Daoy (cell line): ENCODE results near the gene RND3. TPM values are rescaled to one million over a fixed set of nuclear protein-coding genes. Genes with fewer than 3 reads are reported as not detected.

Experiments used
- DNase-seq: peaks from one replicate; pipeline ENCODE4 v3.0.0-alpha.2; 2015; ENCODE audit warnings: low read depth
- total RNA-seq: library from RNA; depleted of rRNA; stranded (reverse); fragments of >200 nt; shearing (Covaris generic); gene quantifications from 2 replicates; pipeline ENCODE4 v1.2.3, GENCODE V29; 2014

Gene RND3
- total RNA-seq, 1 experiment from 2014 or later = 75.7 TPM

DNA sequence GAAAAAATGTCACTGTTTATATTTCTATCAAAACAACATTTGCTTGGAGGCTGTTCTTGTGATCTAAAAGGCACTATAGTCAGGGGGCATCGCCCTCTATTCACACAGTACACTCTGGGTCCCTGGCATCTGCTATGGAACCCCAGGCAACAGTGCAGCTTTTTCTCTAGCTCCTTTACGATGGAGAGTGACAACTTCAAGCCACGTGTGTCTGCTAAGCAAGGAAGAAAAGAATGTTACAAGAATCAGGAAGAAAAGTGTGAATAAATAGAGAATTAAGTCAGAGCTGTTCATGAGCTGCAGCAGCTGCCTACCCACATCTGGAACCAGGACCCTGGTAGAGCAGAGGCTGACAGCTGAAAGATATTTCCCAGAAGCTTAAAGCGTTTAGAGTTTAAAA is 11.2 kb downstream of the RND3 start:
- DNase-seq = no peak

DNA sequence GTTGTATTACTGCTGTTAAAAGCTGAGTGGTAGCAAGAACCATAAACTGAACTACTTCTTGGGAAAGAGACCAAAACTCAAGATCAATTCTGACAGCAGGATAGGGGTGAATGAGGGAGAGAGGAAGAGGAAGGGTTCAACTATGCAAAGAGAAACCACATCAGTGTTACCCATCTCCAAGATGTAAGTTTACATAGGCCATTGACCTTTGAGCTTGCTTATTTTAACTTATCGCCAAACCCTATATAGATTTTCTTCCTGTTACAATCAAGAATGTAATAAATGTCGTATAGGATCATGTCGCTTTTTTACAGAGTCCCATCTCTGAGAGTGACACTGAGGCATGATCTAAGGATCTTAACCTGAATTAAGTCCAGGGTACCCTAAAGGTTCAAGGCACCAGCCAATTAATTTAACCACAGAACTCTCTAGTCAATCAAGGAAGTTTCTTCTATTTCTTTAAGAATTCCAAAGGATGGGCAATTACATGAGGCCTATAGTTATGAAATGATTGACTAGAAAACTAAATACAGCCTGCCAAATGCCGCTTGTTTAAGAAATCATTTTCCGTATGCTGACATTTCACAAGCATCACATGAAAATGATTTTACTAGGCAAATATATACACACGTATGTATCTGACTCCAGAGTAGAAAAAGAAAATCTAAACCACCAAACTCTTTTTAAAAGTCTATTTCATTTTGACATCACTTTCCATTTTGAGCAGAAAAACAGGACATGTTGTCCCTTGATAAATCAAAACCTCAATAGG is 11.8 kb downstream of the RND3 start:
- DNase-seq = no peak

DNA sequence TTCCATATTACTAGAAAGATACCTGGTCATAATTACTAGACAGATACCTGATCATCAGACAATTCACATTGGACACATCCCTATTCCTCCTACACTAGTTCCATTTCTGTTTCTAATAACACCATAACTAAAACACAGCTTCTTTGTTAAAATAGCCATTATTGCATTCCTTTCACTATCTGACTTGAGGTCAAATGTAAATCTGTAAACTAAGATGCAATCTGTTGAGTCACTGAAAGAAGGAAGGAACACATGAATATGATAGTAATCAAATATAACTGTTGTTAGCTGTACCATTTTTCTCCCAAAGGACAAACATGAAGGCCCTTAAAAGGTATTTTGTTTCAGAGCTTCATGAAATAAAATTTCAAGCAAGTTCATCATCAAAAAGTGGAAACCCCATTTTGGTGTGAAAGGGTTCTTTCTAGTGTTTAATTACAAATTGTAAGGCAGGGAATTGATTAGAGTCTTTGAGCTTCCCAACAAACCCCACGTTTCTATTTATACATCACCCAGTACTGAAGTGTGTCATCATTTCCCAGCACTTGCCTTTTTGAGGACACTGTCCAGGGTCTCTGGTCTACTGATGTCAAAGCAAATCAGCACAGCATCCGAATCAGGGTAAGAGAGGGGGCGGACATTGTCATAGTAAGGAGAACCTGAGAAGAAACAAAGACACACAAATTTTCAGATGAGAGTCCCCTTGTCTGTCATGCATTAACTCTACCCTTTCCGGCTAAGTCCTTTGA is 13.0 kb downstream of the RND3 start:
- DNase-seq = no peak

DNA sequence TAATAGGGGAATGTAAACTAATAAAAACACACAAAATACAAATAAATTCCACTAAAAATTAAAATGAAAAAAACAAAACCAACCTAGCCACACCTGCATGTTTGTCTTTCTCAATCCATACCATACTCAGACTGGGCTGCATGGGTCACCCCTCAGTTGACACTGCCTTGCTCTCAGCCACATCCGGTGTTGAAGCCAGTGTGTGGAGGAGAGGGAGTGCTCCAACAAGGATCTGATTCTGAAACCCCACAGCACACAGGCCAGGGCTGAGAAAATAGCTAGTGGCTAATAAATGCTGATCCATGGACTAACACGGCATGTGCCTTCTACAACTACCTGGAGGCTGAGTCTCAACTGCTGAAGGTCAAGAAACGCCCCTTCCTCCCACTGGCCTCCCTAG is 13.7 kb downstream of the RND3 start:
- DNase-seq = no peak

DNA sequence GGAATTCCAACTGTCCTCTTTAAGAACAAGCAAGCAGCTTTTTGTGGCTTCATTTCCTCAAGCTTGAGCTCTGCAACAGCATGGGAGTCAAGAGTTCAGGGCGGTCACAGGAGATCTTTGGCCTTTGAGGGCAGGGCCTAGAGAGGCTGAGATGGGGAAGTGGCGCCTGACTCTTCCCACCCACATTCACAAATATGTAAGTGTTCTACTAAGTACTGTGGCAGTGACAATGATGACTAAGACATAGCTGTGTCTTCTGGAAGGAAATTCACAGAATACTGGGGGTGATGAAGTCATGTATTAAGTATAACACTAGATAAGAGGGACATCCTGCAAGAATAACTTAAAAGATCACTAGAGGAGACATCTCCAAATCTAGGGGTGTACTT is 15.0 kb downstream of the RND3 start:
- peak; percentile 46 for DNase-seq

DNA sequence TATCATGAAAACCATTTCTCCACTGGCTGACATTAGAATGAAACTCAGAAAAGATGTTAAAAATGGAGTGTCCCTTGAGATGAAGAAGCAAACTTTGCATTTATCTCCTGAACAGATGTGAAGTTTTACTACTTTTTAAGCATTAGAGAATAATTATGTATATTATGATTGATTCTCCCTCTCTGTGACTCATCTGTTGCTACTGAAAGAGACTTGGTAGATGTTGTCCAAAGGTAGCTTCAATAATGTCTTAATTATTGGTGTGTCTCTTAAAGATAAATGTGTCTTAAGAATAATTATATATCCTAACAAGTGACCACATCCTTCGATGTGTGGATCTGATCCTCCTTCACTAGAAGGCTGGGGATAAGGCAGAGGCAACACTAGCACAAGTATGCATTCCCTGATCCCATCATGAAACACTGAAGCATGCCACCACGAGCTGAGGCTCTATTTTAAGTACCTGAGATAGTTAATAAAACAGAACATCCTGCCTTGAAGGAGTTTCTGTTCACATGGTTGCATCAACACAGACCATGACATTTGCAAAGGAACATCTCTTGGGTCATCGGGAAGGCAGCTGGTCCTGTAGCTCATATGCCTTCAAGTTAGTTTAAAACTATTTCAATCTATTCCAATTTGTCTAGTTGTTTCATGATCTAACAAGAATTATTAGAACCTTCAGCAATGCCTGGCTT is 15.5 kb downstream of the RND3 start:
- DNase-seq = no peak

DNA sequence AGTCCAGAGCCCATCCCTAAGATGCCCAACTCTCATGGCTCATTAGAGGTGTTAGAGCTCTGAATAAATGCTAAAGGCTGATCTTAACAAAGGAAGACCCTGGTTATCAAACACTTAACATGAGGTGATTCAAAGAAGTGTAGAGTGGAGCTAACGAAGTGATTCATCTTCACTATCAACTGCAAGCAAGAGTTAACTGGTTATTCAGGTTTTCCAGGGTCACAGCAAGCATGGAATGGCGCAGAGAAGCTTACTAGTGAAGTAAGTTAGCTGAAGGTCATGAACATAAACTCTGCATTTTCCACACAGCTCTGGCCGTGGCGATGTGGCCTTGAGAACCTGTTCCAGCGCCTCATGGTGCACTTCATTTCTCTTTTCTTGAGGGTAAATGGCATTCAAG is 17.0 kb downstream of the RND3 start:
- no peak for DNase-seq

DNA sequence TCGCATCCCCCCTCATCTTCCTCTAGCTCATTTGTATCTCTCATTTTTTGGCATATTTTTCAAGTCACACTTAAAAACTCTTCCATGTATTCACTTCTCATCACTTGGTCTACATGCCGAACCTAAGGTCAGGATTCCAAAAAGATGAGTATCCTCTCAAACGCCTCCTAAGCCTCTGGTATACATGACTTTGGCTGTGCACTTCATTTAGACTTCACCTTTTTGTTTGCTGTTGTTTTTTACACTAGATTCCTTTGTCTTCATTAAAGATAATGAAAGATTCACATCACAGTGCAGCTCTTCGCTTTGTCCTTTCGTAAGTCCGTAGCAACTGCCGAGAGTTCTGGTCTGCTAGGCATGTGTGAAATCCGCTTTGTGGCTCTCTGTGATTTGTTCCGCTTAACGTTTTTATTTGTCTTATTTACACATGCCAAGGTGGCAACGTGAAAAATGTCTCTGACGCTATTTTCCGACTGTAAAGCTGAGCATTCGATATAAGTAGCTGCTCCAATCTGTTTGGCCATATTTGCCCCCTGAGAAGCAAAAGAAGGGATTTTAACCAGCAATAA is 17.7 kb downstream of the RND3 start:
- DNase-seq = no peak

DNA sequence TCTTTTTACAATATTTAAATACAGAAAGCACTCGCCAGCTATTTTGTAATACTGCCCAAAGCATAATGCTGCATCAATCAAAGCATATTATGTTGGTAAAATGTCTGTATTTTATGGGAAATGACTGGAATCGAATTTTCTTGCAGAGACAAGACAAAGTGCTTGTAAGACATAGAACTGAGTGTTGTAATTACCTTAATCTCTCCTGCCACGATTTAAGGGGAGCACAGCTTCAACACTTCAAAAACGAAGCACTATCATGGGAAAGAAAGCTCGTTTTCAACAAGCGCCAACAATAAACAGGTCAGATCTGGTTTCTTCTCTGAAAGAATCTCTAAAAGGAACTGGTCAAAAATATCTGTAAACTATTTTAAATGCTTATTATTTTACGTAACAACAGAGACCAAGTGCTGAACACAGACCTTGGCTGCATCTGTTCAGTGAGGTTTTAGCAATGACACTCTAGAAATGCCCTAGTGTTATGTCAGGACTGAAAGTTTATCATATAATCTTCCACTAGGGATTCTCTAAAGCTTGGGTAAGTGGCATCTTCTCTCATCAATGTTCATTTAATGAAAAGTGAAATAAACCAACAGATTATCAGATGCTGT is 19.0 kb downstream of the RND3 start:
- DNase-seq = no peak

DNA sequence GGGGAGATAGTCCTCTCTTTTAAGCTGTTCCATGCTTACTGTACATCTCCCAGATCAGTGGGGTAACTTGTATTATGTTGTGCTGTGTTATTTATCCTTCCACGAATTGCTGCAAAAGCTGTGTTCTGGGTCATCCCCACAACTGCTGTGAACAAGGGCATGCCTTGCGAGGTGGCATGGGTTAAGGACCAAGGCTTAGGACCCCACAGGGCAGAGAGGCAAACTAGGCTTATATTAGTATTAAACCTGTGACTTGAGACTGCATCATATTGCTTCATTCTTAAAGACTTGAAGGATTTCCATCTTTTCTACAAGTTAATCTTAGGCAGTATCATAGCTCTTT is 19.9 kb downstream of the RND3 start:
- DNase-seq = no peak

DNA sequence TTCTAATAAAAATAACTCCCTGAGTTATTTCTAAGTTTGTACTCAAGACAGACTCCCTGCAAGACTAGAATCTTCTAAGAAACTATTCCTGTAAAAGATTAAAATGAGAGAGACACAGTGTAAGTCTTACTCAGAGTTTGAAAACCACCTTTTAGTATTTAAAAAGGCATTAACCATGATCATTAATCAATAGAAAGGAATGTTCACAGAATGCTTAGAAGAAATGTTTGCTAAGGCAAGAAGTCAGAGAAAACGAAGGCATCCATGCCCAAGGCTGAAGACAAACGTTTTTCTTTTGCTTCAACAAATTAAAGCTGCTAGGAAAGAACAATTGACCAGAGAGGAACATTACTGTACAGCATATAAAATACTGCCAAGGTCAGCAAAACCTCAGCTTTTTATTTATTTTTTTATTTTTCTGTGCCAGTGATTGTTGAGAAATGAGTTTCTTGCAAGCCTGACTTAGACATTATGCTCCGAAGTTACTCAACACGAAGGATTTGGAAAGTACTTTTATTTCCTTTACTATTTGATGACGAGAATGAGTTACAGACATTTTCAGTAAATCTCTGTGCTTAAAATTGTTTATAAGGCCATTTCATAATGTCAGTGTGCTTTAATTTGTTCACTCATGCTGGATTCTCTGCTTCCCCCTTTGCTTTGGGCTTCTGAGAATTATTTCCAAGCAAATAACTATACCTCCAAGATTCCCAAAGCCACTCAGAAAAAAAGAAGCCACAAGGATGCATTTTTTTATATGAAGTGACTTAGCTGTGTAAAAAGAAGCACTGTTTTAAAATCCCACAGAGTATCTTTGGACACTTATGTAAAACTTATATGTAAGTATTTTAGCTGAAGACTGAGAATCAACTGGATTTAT is 20.5 kb downstream of the RND3 start:
- no peak for DNase-seq

DNA sequence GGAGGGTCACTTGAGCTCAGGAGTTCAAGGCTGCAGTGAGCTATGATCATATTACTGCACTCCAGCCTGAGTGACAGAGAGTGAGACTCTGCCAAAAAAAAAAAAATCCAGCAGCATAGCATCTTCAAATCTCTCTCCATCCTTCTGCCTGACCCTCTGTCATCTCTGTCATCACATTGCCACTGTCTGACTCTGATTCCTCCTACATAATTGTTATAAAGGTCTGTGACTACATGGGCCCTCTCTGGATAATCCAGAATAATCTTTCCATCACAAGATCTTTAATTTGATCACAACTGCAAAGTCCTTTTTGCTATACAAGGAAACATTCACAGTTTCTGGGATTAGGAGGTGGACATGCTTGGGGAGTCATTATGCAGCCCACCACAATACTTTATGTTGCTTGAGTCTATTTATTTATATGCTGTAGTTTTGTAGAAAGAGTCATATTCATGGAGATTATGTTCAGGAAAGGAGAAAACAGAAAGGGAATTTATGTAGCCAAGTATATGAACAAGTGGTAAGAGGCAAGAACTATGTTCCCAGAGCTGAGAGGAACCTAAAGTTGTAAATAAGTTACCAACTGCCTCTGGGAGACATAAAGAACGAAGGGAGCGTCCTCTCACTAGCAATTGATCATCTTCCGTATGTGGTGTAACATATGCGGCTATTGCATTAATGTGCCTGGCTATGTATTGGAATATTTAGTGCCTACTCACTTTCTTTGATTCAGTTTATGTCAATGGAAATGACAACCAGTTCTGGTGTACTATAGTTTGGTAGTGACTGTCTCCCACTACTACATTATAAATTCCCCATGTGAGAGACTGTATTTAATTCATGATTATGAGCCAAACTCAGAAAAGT is 21.5 kb downstream of the RND3 start:
- DNase-seq = no peak

DNA sequence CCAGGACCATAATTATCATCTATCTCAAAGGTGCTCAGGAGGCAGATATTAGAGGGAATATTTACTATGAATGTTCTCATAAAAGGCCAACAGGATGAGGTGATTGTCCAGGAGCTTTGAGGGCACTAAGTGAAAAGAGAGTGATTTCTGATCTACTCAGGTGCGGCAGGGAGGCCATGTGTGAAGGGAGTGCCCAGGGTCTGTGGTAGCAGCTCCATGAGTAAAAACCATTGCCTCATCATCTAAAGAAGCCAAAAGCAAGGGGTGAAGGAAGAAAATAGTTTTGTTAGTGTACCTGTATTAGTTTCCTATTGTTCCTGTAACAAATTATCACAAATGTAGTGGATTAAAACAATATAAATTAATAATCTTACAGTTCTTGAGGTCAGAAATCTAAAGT is 22.5 kb downstream of the RND3 start:
- DNase-seq = no peak

DNA sequence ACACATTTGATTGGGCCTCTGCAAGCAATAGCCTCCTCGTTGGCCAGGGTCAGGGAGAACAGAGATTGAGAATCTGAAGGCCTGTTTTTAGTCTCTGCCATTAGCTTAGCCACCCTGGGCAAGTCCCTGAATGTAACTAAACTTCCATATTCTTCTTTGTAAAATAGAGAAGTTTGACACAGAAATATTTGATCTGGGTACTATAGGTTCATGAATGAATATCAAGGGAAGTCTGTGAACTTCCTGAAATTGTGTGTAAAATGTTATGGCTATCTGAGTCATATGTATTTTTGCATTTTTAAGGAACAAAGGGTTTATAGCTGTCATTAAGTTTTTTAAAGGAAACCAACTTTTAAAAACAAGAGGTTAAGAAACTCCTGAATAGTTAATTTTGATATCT is 23.2 kb downstream of the RND3 start:
- DNase-seq = no peak

DNA sequence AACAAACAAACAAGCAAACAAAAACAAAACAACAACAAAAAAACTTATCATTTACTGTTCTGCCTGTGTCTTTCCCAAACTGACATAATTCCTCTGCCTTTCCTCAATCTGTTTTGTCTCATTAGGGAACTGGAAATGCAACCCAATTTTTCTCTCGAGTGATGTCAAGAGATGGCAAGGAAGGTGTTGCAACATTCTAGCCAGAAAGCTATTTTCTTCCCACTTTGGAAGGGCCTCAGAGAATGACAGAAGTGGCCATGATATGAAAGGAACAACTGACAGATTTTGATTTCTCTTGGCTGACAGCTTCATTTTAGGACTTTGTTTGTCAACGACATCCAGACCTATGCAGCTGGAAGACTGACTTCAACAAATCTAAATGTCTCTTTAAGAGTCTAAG is 24.7 kb downstream of the RND3 start:
- DNase-seq = no peak

DNA sequence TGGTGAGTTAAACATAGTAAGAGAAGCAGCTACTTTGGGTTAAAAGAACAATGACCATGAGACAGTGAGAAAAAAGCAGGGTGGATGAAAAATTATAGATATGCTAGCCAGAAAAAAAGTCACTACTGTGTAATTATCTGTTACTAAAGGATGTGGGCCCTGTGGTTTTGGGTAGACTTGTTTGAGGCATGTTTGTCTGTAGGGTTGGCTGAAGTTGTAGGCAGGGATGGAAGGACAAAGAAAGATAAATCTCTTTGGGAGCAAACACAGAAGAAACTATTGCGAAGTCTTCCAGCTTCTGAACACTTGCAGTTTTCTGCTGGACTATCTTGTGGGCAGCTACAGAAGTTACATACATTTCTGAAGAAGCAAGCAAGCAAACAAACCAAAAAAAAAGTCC is 28.2 kb downstream of the RND3 start:
- DNase-seq = no peak

DNA sequence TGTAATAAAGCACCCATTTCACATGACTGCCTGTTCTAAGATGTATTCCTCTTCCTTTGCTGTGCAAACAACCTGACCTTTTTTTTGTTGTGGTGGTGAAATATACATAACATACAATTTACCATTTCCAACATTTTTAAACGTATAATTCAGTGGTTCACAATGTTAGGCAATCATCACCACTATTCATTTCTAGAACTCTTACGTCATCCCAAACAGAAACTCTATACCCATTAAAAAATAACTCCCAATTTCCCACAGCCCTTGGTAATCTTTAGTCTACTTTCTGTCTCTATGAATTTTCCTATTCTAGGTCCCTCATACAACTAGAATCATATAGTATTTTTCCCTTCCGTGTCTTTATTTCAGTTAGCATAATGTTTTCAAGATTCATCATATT is 36.7 kb downstream of the RND3 start:
- DNase-seq = no peak

DNA sequence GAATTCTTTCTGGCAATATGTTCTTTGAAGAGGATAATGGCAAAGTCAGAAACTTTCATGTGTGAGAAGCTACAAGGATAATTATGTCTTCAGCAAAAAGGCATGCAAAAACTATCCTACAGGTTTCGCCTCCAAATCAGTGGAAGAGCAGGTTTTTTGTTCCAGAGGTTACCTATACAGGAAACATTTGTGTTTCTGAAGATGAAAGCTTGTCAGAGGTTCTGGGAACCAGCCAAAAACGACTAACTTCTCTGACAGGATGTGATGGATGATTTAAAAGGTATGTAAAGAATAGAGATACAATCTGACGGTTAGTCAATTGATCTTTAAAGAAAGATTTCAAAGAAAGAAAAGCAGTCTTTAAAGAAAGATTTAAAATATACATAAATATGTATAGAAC is 37.6 kb downstream of the RND3 start:
- no peak for DNase-seq

DNA sequence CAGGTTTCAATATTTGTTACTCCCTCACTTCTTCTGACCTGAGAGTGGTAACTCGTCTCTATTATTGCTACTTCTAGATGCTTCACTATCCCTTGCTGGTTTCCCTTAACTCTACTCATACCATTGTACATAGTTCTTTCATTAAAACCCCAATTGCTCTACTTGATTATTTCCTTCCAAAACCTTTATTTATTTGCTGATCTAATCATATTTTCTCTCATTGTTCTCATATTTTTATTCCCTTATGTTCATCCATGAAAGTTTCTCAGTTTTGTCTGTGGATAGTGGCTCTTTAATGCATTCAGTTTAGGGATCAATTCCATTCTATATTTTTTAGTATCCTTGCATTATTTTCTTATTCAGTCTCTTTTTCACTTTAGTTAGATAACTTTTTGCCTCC is 42.1 kb downstream of the RND3 start:
- no peak for DNase-seq

DNA sequence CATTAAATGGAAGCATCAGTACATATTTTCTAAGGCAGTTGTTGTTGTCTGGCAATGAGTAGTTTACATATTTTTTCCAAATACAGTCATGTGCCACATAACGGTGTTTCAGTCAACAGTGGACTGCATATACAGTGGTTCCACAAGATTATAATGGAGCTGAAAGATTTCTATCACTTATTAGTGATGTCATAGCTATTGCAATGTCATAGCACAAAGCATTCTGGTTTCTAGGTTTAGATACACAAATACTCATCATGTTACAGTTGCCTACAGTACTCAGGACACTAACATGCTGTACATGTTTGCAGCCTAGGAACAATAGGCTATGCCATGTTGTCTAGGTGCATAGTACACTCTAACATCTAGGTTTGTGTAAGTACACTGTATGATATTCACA is 45.0 kb downstream of the RND3 start:
- no peak for DNase-seq
